Mammary epithelial cell (primary cell): ENCODE results near the gene PTPRN.

ENCODE experiments used
- EZH2 ChIP-seq: IDR thresholded peaks from 2 replicates; pipeline ENCODE4 v1.6.1; 2012; ENCODE audit warnings: low read length, inconsistent platforms, borderline replicate concordance
- TF ChIP-seq, protein P1 (sequence below), 2 donors: IDR thresholded peaks in 1 of 2; conservative IDR thresholded peaks in 1 of 2; 2 replicates each; pipeline ENCODE4 v1.5.1; 2011 to 2012; ENCODE audit warnings: inconsistent platforms in 2 of 2, low read length in 2 of 2, mild to moderate bottlenecking in 2 of 2, control low read depth in 1 of 2, low read depth in 1 of 2; ENCODE audit not compliant: insufficient read depth in 1 of 2; ENCODE audit errors: extremely low read depth in 1 of 2

GRCh38 chr2:219252084-219252483 lies 57.1 kb downstream of the PTPRN start:
- TF ChIP-seq, protein P1, sequence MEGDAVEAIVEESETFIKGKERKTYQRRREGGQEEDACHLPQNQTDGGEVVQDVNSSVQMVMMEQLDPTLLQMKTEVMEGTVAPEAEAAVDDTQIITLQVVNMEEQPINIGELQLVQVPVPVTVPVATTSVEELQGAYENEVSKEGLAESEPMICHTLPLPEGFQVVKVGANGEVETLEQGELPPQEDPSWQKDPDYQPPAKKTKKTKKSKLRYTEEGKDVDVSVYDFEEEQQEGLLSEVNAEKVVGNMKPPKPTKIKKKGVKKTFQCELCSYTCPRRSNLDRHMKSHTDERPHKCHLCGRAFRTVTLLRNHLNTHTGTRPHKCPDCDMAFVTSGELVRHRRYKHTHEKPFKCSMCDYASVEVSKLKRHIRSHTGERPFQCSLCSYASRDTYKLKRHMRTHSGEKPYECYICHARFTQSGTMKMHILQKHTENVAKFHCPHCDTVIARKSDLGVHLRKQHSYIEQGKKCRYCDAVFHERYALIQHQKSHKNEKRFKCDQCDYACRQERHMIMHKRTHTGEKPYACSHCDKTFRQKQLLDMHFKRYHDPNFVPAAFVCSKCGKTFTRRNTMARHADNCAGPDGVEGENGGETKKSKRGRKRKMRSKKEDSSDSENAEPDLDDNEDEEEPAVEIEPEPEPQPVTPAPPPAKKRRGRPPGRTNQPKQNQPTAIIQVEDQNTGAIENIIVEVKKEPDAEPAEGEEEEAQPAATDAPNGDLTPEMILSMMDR (conservative IDR thresholded peaks at IDR 0.05 in 1 of 2, IDR thresholded peaks at IDR 0.05 in 1 of 2; ENCODE audit: extremely low read depth in 1 of 2, insufficient read depth in 1 of 2, low read depth in 1 of 2, low read length in 2 of 2) = peak in 1 of 2 donors; percentile 36
- TF ChIP-seq EZH2 = no peak
